MM.1S (cell line): Measurements from ENCODE around the gene HSP90AA1.
"Not testable (repeated sequence)": the region's sequence is repeated elsewhere in the genome, so short reads cannot be mapped to it uniquely, and the experiment has no call there.

Source experiments
- CTCF ChIP-seq: fragments of 300-600 bp; sonication (generic); IDR thresholded peaks from 2 replicates; pipeline ENCODE4 v1.5.1; 2016; ENCODE audit warnings: antibody characterized with exemption, low read length, mixed read lengths
- EZH2 ChIP-seq: fragments of 300-600 bp; sonication (generic); optimal IDR thresholded peaks from 2 replicates; pipeline ENCODE3; 2017; ENCODE audit warnings: low read depth, mild to moderate bottlenecking, antibody characterized with exemption, low read length, mixed read lengths
- EZH2phosphoT487 ChIP-seq: fragments of 300-600 bp; sonication (generic); IDR thresholded peaks from 2 replicates; pipeline ENCODE4 v1.6.1; 2018; ENCODE audit warnings: antibody characterized with exemption, low read length

DNA sequence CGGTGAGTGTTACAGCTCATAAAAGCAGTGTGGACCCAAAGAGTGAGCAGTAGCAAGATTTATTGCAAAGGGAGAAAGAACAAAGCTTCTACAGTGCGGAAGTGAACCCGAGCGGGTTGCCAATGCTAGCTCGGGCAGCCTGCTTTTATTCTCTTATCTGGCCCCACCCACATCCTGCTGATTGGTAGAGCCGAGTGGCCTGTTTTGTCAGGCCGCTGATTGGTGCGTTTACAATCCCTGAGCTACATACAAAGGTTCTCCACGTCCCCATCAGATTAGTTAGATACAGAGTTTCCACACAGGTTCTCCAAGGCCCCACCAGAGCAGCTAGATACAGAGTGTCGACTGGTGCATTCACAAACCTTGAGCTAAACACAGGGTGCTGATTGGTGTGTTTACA is 47.9 kb upstream of the HSP90AA1 start:
- TF ChIP-seq CTCF, EZH2, EZH2phosphoT487: not testable (repeated sequence)
